Stimulated activated CD4-positive, alpha-beta T cell treated with anti-CD3 and anti-CD28 coated beads, Interleukin-12 subunit alpha, Interleukin-12 subunit beta, amount 100 ng/mL, for 24 hours (primary cell): ENCODE measurements around the gene UBIAD1.
"Not testable (repeated sequence)": the region's sequence is repeated elsewhere in the genome, so short reads cannot be mapped to it uniquely, and the experiment has no call there.

ENCODE experiments used
- DNase-seq, 2 experiments: peaks; one replicate each; pipeline ENCODE4 v3.0.0-alpha.2; 2020; ENCODE audit warnings: low read depth in 2 of 2

UBIAD1 gene

GRCh38 chr1:11279630-11280029 is 6.6 kb downstream of the UBIAD1 start:
- DNase-seq = no peak

DNA sequence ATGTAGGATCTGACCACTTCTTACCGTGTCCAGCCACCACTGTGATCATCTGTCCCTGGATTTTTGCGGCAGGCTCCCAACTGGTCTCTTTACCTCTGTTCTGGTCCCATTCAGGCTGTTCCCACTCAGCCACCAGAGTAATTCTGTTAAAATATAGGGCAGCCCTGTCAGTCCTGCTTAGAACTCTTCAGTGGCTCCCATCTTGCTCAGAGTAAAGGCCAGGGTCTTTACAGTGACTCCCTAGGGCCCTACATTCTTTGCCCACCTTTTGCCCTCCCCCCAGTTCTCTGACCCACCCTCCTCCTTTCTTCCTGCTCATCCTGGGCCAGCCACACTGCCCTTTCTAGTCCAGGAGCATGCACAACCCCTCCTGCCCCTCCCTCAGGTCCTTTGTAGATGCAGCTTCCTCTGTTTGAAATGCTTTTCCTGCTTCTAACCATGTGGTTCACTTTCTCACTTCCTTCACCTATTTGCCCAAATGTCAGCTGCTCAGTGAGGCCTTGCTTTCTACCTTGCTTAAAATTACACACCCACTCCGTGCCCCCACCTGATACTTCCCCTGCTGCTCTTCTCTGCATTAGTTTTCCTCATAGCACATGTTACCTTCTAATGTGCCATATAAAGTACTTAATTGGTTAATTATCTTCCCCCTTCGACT is 7.8 kb downstream of the UBIAD1 start:
- no peak for DNase-seq

DNA sequence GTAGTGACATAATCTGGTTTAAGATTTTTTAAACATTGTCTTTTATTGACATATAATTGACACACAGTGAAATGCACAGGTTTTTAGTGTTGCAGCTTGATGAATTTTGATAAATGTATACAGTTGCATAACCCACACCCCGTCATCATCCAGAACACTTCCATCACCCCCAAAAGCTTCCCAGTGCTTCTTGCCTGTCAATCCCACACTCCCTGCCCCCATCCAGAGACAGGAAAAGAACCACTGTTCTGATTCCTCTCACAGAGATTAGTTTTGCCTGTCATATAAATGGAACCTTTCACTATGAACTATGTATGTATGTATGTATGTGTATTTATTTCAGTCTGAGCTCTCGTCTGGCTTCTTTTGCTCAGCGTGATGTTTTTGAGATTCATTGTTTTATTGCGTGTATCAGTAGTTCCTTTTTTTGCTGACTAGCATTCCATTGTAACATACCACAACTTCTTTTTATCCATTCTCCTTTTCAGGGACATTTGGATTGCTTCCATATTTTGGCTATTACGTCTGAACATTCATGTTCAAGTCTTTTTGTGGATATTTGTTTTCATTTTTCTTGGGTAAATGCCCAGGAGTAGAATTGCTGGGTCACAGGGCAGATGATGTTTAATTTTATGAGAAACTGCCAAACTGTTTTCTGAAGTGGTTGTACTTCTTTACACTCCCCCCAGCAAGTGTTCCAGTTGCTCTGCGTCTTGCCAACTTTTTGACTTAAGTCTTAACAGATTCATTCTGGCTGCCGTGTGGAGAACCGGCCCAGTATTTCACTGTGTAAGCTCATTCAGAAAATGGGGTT is 8.7 kb downstream of the UBIAD1 start:
- DNase-seq = no peak

GRCh38 chr1:11283151-11283550 is 10.2 kb downstream of the UBIAD1 start:
- no peak for DNase-seq

- DNase-seq = no peak
Observed at GRCh38 chr1:11284784-11285183, 11.8 kb downstream of the UBIAD1 start.

DNA sequence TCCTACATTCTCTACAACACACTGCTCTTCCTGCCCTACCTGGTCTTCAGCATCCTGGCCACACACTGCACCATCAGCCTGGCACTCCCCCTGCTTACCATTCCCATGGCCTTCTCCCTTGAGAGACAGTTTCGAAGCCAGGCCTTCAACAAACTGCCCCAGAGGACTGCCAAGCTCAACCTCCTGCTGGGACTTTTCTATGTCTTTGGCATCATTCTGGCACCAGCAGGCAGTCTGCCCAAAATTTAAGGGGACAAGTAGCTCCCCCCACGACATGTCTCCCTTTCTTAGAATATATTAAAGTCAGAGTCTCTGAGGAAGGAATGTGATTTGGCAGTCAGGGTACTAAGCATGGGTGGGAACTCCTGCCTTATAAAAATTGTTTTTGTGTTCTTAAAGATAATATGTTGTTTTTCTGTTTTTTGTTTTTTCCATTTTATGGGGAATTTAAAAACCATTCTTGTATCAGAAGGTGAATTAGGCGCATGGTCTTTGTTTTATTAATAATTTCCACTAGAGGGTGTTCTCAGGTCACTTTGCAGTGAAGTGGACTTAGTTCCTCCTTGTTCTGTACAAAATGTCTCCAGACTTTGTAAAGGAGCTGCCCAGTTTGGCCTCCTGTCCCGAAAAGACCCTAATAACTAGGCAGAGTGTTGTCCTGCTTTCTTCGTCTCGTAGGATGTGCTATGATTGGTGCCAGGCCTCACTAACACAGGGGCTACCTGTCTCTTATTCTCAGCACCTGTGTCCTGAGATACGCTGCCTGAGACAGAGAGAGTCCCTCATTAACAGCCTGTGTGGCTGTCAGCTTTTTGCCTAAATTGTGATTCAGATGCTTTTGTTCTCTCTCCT is 13.1 kb downstream of the UBIAD1 start:
- DNase-seq = no peak

GRCh38 chr1:11286735-11287410 is 13.9 kb downstream of the UBIAD1 start:
- no peak for DNase-seq

GRCh38 chr1:11289064-11289463 is 16.1 kb downstream of the UBIAD1 start:
- DNase-seq = no peak

GRCh38 chr1:11291049-11291448 is 18.1 kb downstream of the UBIAD1 start:
- DNase-seq = no peak

DNA sequence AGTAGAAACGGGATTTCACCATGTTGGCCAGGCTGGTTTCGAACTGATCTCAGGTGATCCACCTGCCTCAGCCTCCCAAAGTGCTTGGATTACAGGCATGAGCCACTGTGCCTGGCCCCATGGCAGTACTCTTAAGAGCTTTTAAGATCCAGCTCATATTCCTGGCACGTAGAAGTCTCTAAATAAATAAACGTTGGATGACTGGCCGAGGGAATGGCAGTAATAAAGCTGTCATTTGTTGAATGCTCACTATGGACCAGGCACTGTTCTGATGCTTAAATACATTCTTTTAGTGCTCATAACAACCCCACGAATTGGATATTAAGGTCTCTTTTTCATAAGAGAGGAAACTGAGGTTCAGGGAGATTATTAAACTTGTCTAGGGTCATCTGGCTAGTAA is 20.9 kb downstream of the UBIAD1 start:
- DNase-seq = no peak

- no peak for DNase-seq
Observed at GRCh38 chr1:11294951-11295350, 22.0 kb downstream of the UBIAD1 start.

DNA sequence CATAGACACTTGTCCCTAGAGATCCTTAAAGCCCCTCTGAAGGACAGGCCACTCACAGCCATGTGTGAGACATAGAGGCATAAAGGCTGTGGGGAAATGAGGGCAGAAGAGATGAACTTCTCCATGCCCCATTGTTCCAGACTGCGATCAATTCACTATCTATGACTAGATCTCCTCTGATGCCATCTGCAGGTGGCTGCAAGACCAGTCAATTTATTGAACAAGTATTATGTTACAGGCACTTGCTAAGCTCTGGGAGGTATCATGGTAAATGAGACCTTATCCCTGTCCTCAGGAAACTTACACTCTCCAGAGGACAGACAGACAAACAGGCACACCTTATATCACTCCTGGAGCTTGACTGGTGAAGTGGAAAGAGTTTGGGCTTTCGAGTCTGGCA is 22.9 kb downstream of the UBIAD1 start:
- DNase-seq = no peak

DNA sequence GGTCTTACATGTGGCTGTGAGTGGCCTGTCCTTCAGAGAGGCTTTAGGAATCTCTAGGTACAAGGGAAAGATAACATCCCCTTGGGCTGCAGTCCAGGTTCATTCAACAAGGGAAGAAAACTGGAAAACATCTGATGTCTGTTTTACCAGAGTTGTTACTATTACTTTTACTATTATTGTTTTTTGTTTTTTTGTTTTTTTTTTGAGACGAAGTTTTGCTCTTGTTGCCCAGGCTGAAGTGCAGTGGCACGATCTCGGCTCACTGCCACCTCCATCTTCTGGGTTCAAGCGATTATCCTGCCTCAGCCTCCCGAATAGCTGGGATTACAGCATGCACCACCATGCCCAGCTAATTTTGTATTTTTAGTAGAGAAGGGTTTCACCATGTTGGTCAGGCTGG is 24.8 kb downstream of the UBIAD1 start:
- not testable (repeated sequence) for DNase-seq

- DNase-seq = no peak
Observed at GRCh38 chr1:11298390-11299224, 25.6 kb downstream of the UBIAD1 start.

- DNase-seq = no peak
Observed at GRCh38 chr1:11299225-11299574, 26.2 kb downstream of the UBIAD1 start.

DNA sequence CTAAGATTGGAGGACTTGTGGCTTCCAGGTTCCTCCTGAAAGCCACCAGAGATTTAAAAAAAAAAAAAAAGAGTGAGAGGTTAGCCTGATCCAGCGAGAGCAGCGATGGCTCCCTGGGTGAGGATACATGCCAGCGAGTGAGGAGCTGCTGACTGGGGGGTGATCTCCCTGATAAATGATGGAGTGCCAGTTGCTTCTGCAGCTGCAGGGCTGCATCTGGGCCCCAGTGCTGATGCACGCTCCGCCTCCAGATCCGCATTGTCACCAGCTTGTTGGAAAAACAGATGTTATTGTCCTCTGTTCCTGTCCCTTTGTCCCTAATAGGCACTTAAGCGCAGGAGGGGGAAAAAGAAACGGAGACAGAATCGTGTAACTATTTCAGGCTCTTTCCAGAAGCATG is 28.6 kb downstream of the UBIAD1 start:
- DNase-seq = no peak

- DNase-seq = no peak
Observed at GRCh38 chr1:11302366-11302765, 29.4 kb downstream of the UBIAD1 start.

DNA sequence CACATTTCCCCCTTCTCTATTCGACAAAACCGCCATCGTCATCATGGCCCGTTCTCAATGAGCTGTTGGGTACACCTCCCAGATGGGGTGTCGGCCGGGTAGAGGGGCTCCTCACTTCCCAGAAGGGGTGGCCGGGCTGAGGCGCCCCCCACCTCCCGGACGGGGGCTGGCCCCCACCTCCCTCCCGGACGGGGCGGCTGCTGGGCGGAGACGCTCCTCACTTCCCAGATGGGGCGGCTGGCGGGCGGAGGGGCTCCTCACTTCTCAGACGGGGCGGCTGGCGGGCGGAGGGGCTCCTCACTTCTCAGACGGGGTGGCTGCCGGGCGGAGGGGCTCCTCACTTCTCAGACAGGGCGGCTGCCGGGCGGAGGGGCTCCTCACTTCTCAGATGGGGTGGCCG is 32.5 kb downstream of the UBIAD1 start:
- DNase-seq = not testable (repeated sequence)

- no peak for DNase-seq
Observed at GRCh38 chr1:11307852-11308251, 34.9 kb downstream of the UBIAD1 start.

DNA sequence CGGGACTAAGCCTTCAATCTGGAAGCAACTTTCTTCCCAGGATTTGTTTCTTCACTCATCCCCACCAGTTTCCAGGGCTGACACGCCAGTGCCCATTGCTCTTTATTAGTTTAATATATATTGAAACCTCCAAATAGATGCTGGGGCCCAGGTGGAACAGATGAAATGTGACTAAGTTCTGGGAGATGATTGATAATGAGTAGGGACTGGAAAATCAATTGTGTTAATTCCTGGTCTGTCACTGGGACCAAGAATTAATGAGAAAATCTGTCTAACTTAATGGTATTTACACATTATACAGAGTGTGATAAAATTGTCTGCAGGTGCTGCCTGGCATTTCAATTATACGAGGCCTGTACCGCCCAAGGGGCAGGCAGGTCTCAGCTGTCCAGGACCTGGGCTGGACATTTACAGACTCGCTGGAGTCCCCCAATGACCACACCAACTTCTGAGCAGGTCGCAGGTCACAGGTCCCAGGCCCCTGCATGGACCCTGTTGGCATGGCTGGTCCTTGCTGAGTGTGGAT is 35.8 kb downstream of the UBIAD1 start:
- no peak for DNase-seq

- no peak for DNase-seq
Observed at GRCh38 chr1:11309385-11309784, 36.4 kb downstream of the UBIAD1 start.
